Thyroid gland (tissue), 4 donors: ENCODE results near the gene ZNF382. TPM values are rescaled to one million over a fixed set of nuclear protein-coding genes. Genes with fewer than 3 reads are reported as not detected.

ENCODE experiments used
- DNase-seq, 2 donors: peaks; one replicate each; pipeline ENCODE4 v3.0.0-alpha.2; 2019
- H3K27ac ChIP-seq, 3 donors: fragments of 200-600 bp; sonication (generic); 1 replicate in 2 of 3; 2 replicates in 1 of 3; pipeline ENCODE4 v1.5.1; 2016 to 2019; ENCODE audit warnings: mild to moderate bottlenecking in 1 of 3, moderate library complexity in 1 of 3
- H3K27me3 ChIP-seq: fragments of 200-600 bp; sonication (generic); one replicate; pipeline ENCODE4 v1.5.1; 2019
- H3K36me3 ChIP-seq, 2 donors: fragments of 200-600 bp; sonication (generic); one replicate each; pipeline ENCODE4 v1.5.1; 2016 to 2019
- H3K4me1 ChIP-seq, 2 donors: fragments of 200-600 bp; sonication (generic); one replicate each; pipeline ENCODE4 v1.5.1; 2017 to 2019
- H3K4me3 ChIP-seq, 3 donors: fragments of 200-600 bp; sonication (generic); replicated peaks in 1 of 3; 1 replicate in 2 of 3; 2 replicates in 1 of 3; pipeline ENCODE4 v1.5.1; 2016; ENCODE audit warnings: mild to moderate bottlenecking in 1 of 3
- H3K9me3 ChIP-seq: fragments of 200-600 bp; sonication (generic); one replicate; pipeline ENCODE4 v1.5.1; 2017
- POLR2A ChIP-seq, 2 donors: fragments of 450-650 bp; IDR thresholded peaks; one replicate each; pipeline ENCODE4 v1.6.1; 2017; ENCODE audit warnings: antibody characterized with exemption in 2 of 2, mild to moderate bottlenecking in 2 of 2, moderate library complexity in 1 of 2
- whole genome bisulfite sequencing, 2 donors: methylation state at CpG; one replicate each; pipeline ENCODE4 v1.1.5; 2017; 5-methylcytosine and 5-hydroxymethylcytosine counted together
- intact Hi-C: fragments of 100-400 bp; cut with DNase I; formaldehyde crosslinking; loops from one replicate; pipeline ENCODE4 v1.15.1; 2023
- total RNA-seq, 4 donors: library from RNA; depleted of rRNA; stranded (reverse); fragments of >200 nt; gene quantifications; one replicate each; pipeline ENCODE4 v1.2.3, GENCODE V29; 2016
- TF ChIP-seq, protein P1 (sequence below), 6 experiments: fragments of 200-600 bp in 3 of 6; fragments of 450-650 bp in 3 of 6; sonication (generic) in 3 of 6; IDR thresholded peaks; one replicate each; pipeline ENCODE4 v1.5.1; 2016 to 2019; ENCODE audit warnings: antibody characterized with exemption in 6 of 6, mild to moderate bottlenecking in 2 of 6, inconsistent platforms in 1 of 6, moderate library complexity in 1 of 6

Gene ZNF382
- total RNA-seq, result 10 to 100 TPM; 11.3 to 30.5 (median 19.0) TPM

DNA sequence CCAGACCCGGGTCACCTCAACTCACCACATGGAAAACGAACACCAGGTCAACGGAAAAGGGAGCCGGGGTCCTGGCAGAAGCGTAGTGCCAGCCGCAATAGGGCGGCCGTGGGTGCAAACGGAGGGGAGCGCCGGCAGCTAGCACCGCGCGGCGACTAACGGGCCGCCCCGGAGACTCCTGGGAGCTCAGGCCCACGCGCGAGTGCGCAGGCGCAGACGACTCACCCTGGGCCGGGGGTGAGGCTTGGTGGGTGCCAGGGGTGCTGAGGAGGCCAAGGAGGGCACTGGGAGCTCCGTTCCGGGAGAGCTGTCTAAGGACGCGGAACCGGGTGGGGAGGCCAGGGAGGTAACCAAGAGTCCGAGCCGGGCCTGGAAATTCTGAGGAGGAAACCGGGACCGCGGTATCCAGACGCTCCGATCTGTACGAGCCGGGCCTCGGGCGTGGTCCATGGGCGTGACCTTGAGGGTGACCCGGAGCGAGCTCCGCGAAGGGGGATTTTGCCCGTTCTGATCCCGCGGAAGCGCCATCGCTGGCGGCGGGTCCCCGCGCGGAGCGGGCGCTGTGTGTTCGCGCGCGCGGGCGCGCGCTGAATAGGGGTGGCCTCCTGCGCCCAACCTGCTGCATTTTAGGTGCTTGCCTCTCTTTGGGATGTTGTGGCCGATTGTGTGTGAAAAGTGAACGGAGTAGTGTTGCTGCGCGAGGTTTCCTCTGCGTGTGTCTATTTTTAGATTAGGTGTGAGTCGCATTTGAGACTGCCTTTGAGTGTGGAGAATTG lies at the start of gene ZNF382:
TSS of gene ZNF382 (plus strand) at position 213 of the 776 bp plus-strand sequence. CDS start 4,602 bp downstream, outside the sequence.
- 1% methylated on average over 41 to 51 of the region's 73 CpGs for WGBS, 2 donors
- peak within 1 kb of the TSS; percentile 42 to 71 (median 60) for H3K4me3 ChIP-seq
- H3K4me1 ChIP-seq, result peaks cover 5 to 13% of the 10 kb centered on the region in 2 donors
- peak within 1 kb of the TSS; percentile 71 to 76 (median 72) for H3K27ac ChIP-seq
- peaks cover 0 to 5% of the 10 kb centered on the region in 2 donors for H3K36me3 ChIP-seq
- no peaks in the 10 kb centered on the region for H3K9me3 ChIP-seq
- DNase-seq, result peak; percentile 80 to 82
- intact Hi-C loops, result no loop called here
- H3K27me3 ChIP-seq, result no peaks in the 10 kb centered on the region
- TF ChIP-seq, protein P1, sequence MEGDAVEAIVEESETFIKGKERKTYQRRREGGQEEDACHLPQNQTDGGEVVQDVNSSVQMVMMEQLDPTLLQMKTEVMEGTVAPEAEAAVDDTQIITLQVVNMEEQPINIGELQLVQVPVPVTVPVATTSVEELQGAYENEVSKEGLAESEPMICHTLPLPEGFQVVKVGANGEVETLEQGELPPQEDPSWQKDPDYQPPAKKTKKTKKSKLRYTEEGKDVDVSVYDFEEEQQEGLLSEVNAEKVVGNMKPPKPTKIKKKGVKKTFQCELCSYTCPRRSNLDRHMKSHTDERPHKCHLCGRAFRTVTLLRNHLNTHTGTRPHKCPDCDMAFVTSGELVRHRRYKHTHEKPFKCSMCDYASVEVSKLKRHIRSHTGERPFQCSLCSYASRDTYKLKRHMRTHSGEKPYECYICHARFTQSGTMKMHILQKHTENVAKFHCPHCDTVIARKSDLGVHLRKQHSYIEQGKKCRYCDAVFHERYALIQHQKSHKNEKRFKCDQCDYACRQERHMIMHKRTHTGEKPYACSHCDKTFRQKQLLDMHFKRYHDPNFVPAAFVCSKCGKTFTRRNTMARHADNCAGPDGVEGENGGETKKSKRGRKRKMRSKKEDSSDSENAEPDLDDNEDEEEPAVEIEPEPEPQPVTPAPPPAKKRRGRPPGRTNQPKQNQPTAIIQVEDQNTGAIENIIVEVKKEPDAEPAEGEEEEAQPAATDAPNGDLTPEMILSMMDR (IDR thresholded peaks at IDR 0.05), result no peak
- TF ChIP-seq POLR2A (IDR thresholded peaks at IDR 0.05), result peak in 1 of 2 donors; percentile 57

DNA sequence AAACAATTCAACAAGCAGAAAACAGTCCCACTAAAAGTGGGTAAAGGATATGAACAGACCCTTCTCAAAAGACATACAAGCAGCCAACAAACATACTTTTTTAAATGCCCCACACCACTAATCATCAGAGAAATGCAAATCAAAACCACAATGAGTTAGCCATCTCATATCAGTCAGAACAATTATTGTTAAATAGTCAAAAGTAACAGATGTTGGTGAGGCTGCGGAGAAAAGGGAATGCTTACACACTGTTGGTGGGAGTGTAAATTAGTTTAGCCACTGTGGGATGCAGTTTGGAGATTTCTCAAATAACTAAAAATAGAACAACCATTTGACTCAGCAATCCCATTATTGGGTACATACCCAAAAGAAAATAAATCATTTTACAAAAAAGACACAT lies 40.7 kb upstream of the ZNF382 start:
- intact Hi-C loops, result no loop called here
- 97 to 100% methylated on average over 1 of the region's 1 CpG for WGBS, 2 donors
- DNase-seq, result no peak
- no peak overlapping the region for H3K27ac ChIP-seq
- H3K9me3 ChIP-seq, result no peaks in the 10 kb centered on the region
- H3K4me1 ChIP-seq, result no peaks in the 10 kb centered on the region
- peaks cover 0 to 24% of the 10 kb centered on the region in 2 donors for H3K36me3 ChIP-seq
- no peak overlapping the region for H3K4me3 ChIP-seq
- no peak for TF ChIP-seq POLR2A (IDR thresholded peaks at IDR 0.05)
- TF ChIP-seq, protein P1 (IDR thresholded peaks at IDR 0.05), result no peak
- H3K27me3 ChIP-seq, result no peaks in the 10 kb centered on the region

DNA sequence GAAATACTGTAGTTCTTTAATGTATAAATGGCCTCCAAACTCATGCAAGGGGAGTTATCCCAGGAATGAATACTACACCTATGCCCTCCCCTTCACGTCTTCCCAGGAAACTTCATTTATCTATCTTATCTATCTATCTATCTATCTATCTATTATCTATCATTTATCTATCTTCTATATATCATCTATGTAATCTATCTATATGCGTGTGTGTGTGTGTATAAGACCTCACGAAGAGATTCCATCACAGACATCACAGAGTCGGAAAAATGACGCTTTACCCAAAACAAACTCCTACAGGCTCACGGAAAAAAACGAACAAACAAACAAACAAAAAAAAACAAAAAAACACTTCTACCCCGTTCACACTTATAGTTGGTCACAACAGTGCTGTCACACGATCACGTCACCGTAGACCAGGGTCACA lies 32.5 kb upstream of the ZNF382 start:
- TF ChIP-seq, protein P1 (IDR thresholded peaks at IDR 0.05), result no peak
- TF ChIP-seq POLR2A (IDR thresholded peaks at IDR 0.05), result no peak
- Histone ChIP-seq H3K27ac (peak overlapping the region; percentile 61 to 81 (median 79)), H3K4me3 (peak overlapping the region; percentile 91 to 100 (median 99)), H3K36me3 (peaks cover 3 to 5% of the 10 kb centered on the region in 2 donors), H3K27me3 (no peaks in the 10 kb centered on the region), H3K9me3 (no peaks in the 10 kb centered on the region), H3K4me1 (peaks cover 13 to 16% of the 10 kb centered on the region in 2 donors)
- 1 to 2% methylated on average over 11 of the region's 11 CpGs for WGBS, 2 donors
- intact Hi-C loops, result no loop called here
- DNase-seq, result no peak

DNA sequence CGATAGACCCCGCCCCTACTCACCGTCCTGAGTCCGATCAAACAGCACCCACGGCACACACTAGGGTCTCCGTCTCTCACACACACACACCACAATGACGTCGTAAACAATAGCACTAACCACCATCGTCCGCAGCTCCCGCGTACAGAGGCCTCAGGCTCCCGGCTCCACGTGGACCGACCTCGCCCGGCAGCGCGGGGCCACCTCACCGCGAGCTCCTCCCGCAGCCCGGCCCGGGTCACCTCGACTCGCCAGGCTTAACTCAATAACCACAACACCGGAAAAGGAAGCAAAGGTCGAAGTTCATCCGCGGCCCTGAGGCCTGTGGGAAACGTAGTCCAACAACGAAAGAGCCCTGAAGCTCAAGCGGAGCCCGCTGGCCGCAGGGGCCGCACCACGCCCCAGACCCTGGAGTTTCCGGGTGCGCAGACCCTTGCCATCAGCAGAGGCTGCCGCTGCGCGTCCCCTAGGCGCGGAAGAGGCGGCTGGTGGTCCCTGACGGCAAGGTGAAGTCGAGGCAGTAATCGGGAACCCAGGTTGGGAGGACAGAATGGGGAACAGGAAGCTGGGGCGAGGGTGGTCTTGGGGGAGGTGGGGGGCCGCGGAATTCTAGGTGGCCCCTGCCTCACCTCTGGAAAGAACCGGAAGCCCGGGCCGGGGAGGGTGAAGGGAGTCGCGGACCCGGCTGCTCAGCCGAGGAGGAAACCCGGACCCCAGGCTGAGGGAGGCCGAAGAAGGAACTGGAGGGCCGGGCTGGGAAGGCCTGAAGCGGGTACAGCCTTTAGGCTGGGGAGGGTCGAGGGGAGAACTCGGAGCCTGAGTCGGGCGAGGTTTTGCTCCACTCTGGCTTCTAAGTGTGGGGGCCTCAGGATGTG lies 31.9 kb upstream of the ZNF382 start, which contains the start of gene ZNF529:
TSS of gene ZNF529 (minus strand) at position 273 of the 875 bp plus-strand sequence. CDS start 946 bp downstream, outside the sequence.
- intact Hi-C loops, result no loop called here
- H3K4me1 ChIP-seq, result peaks cover 13 to 16% of the 10 kb centered on the region in 2 donors

More for the DNA sequence above, 31.9 kb upstream of the ZNF382 start, which contains the start of gene ZNF529:
- TF ChIP-seq, protein P1 (IDR thresholded peaks at IDR 0.05), result peak in 1 of 6 experiments; percentile 9
- peak in 1 of 2 donors; percentile 85 for TF ChIP-seq POLR2A (IDR thresholded peaks at IDR 0.05)
- H3K36me3 ChIP-seq, result peaks cover 3 to 7% of the 10 kb centered on the region in 2 donors
- DNase-seq, result peak; percentile 89 to 91
- no peaks in the 10 kb centered on the region for H3K27me3 ChIP-seq
- peak within 1 kb of the TSS; percentile 61 to 81 (median 79) for H3K27ac ChIP-seq
- H3K4me3 ChIP-seq, result peak within 1 kb of the TSS; percentile 91 to 100 (median 99)
- 1% methylated on average over 32 to 37 of the region's 66 CpGs for WGBS, 2 donors
- no peaks in the 10 kb centered on the region for H3K9me3 ChIP-seq
